ENCODE measurements around the gene GRN. TPM values are rescaled to one million over a fixed set of nuclear protein-coding genes. Genes with fewer than 3 reads are reported as not detected.

Gene GRN
- total and polyA plus RNA-seq, 2 of the 8 experiments (the other 6 are each of a cell fraction or from before 2014, with no cell fraction given), result 108 to 387 TPM

GRCh38 chr17:44400226-44400847 lies 55.2 kb downstream of the GRN start:
- peak; percentile 57 for FAIRE-seq
- no peaks in the 10 kb centered on the region for H3K79me1 ChIP-seq (ENCODE audit: low read depth, low read length)
- no peak overlapping the region for H3K4ac ChIP-seq (replicated peaks; ENCODE audit: insufficient read length, low read depth, low read length)
- H2BK12ac ChIP-seq (ENCODE audit: low read depth, low read length), result no peak overlapping the region
- WGBS, 2 experiments (ENCODE audit: extremely low coverage in 1 of 2, insufficient coverage in 1 of 2, insufficient read length in 1 of 2, insufficient replicate concordance in 2 of 2, low coverage in 1 of 2, low lambda C conversion rate in 2 of 2, missing lambda C conversion rate in 1 of 2), result 94% methylated on average over 3 of the region's 3 CpGs; no CpG with 5 or more reads in 1 of the 2 experiments
- no peak overlapping the region for H3K4me2 ChIP-seq (ENCODE audit: insufficient read depth in 1 of 2, low read depth in 2 of 2, low read length in 2 of 2)
- no peaks in the 10 kb centered on the region for H3K23me2 ChIP-seq (ENCODE audit: low read depth, low read length)
- no peaks in the 10 kb centered on the region for H3K4me1 ChIP-seq (replicated peaks in 1 of 4; ENCODE audit: control insufficient read depth in 3 of 4, insufficient read depth in 4 of 4, low read length in 3 of 4)
- peak in 1 of 2 experiments; percentile 43 for DNase-seq (ENCODE audit: low read depth in 1 of 2, low spot score in 2 of 2)
- no peak overlapping the region for H3K23ac ChIP-seq (ENCODE audit: insufficient read length)
- H2AFZ ChIP-seq (ENCODE audit: low read length), result no peak overlapping the region
- no peak overlapping the region for H2BK15ac ChIP-seq (ENCODE audit: low read length)
- no peaks in the 10 kb centered on the region for H3K27me3 ChIP-seq (replicated peaks in 1 of 4; ENCODE audit: control insufficient read depth in 3 of 4, extremely low read depth in 1 of 4, insufficient read depth in 3 of 4, low read length in 3 of 4)
- no peak overlapping the region for H4K8ac ChIP-seq (ENCODE audit: extremely low read depth, insufficient read depth, low read length)
- ChIA-PET CTCF (ENCODE audit: partially characterized antibody) (interaction anchor here (0.6 to 4.4 kb wide), 23 partner anchors 10 to 270 kb away, joined by 3 to 29 read pairs (median 3); partner anchors contain the start of gene ITGA2B), POLR2A (ENCODE audit: partially characterized antibody) (no interaction called here)
- H3K9ac ChIP-seq (replicated peaks in 1 of 4; ENCODE audit: extremely low read depth in 1 of 4, low read depth in 3 of 4, low read length in 3 of 4), result no peak overlapping the region
- H3K56ac ChIP-seq (replicated peaks; ENCODE audit: insufficient read length, low read depth, low read length), result no peak overlapping the region
- no peak overlapping the region for H4K5ac ChIP-seq (ENCODE audit: insufficient read length, low read depth, low read length)
- H3K9me3 ChIP-seq (ENCODE audit: insufficient read depth in 2 of 2, low read depth in 1 of 2, low read length in 1 of 2), result no peaks in the 10 kb centered on the region
- H4K20me1 ChIP-seq (replicated peaks in 1 of 2; ENCODE audit: control insufficient read depth in 1 of 2, insufficient read depth in 2 of 2, low read length in 2 of 2), result peaks cover 0 to 2% of the 10 kb centered on the region in 2 experiments
- H3K79me2 ChIP-seq (ENCODE audit: control insufficient read depth in 1 of 2, insufficient read depth in 2 of 2, low read length in 2 of 2), result no peaks in the 10 kb centered on the region
- TF ChIP-seq RAD21 (IDR thresholded peaks at IDR 0.05 in 1 of 2, conservative IDR thresholded peaks at IDR 0.05 in 1 of 2; ENCODE audit: low read depth in 2 of 2, low read length in 2 of 2), result peak; percentile 54 to 62
- TF ChIP-seq EGR1 (IDR thresholded peaks at IDR 0.05; ENCODE audit: borderline replicate concordance, low read depth, low read length), result no peak
- peak in 2 of 3 experiments; percentile 53 to 61; a peak in 3 of 4 replicates for TF ChIP-seq CTCF (IDR thresholded peaks at IDR 0.05; ENCODE audit: control extremely low read depth in 1 of 3, insufficient read depth in 1 of 3, low read depth in 1 of 3, low read length in 3 of 3)
- no peak for TF ChIP-seq SAP30 (IDR thresholded peaks at IDR 0.05; ENCODE audit: insufficient read depth, insufficient replicate concordance, low read length)
- no peak overlapping the region for H2BK120ac ChIP-seq (replicated peaks; ENCODE audit: low read depth, low read length)
- no peak overlapping the region for H3K27ac ChIP-seq (ENCODE audit: low read depth, low read length)
- H3K14ac ChIP-seq (ENCODE audit: insufficient read length), result no peak overlapping the region
- H3K36me3 ChIP-seq (ENCODE audit: control insufficient read depth in 2 of 4, insufficient read depth in 4 of 4, low read length in 3 of 4), result peaks cover 21 to 42% (median 33%) of the 10 kb centered on the region in 4 experiments; a peak in 7 of 8 replicates
- H2BK5ac ChIP-seq (ENCODE audit: low read depth, low read length), result no peak overlapping the region
- no peak overlapping the region for H2AK5ac ChIP-seq (ENCODE audit: low read depth, low read length)
- H2BK20ac ChIP-seq (ENCODE audit: low read length), result no peak overlapping the region
- H3K4me3 ChIP-seq (ENCODE audit: extremely low read depth in 1 of 4, insufficient read depth in 2 of 4, low read depth in 3 of 4, low read length in 4 of 4), result no peak overlapping the region
- no peak overlapping the region for H4K91ac ChIP-seq (replicated peaks; ENCODE audit: insufficient read length, low read length)
- H3K18ac ChIP-seq (ENCODE audit: extremely low read depth, low read length), result no peak overlapping the region
